ENCODE results near the gene ARL2.
"Not testable (repeated sequence)": the region's sequence is repeated elsewhere in the genome, so short reads cannot be mapped to it uniquely, and the experiment has no call there.

Gene ARL2

GRCh38 chr11:65019824-65020223 is 5.9 kb downstream of the ARL2 start:
- Mint-ChIP-seq H3K9me3 (no peaks in the 10 kb centered on the region), H3K27ac (no peak overlapping the region), H3K4me1 (ENCODE audit: low read depth) (peaks cover 29% of the 10 kb centered on the region), H3K4me3 (no peak overlapping the region), H3K27me3 (no peaks in the 10 kb centered on the region), H3K36me3 (ENCODE audit: low read depth) (peaks cover 70% of the 10 kb centered on the region)
- intact Hi-C loops (cut with micrococcal nuclease), result no loop called here

- no peak overlapping the region for H3K27ac Mint-ChIP-seq
- no peaks in the 10 kb centered on the region for H3K9me3 Mint-ChIP-seq
- H3K4me3 Mint-ChIP-seq, result no peak overlapping the region
- intact Hi-C loops (cut with micrococcal nuclease), result no loop called here
- H3K4me1 Mint-ChIP-seq (ENCODE audit: low read depth), result peaks cover 19% of the 10 kb centered on the region
- no peaks in the 10 kb centered on the region for H3K27me3 Mint-ChIP-seq
- H3K36me3 Mint-ChIP-seq (ENCODE audit: low read depth), result peaks cover 67% of the 10 kb centered on the region
Measured at GRCh38 chr11:65021003-65021402, 7.0 kb downstream of the ARL2 start.

GRCh38 chr11:65021509-65021908 is 7.5 kb downstream of the ARL2 start:
- Mint-ChIP-seq H3K9me3 (no peaks in the 10 kb centered on the region), H3K36me3 (ENCODE audit: low read depth) (peaks cover 62% of the 10 kb centered on the region), H3K27ac (no peak overlapping the region), H3K4me3 (no peak overlapping the region), H3K4me1 (ENCODE audit: low read depth) (peaks cover 14% of the 10 kb centered on the region), H3K27me3 (no peaks in the 10 kb centered on the region)
- intact Hi-C loops (cut with micrococcal nuclease), result no loop called here

- H3K27me3 Mint-ChIP-seq; intact Hi-C loops (cut with micrococcal nuclease); H3K27ac Mint-ChIP-seq; H3K9me3 Mint-ChIP-seq; H3K4me3 Mint-ChIP-seq: not testable (repeated sequence)
- Mint-ChIP-seq H3K36me3 (ENCODE audit: low read depth) (peaks cover 42% of the 10 kb centered on the region), H3K4me1 (ENCODE audit: low read depth) (peaks cover 21% of the 10 kb centered on the region)
Measured at GRCh38 chr11:65023502-65023901, 9.5 kb downstream of the ARL2 start.

GRCh38 chr11:65026810-65027209 is 12.8 kb downstream of the ARL2 start:
- no peaks in the 10 kb centered on the region for H3K27me3 Mint-ChIP-seq

GRCh38 chr11:65027213-65028067 is 13.5 kb downstream of the ARL2 start, which contains the start of gene SNX15:
Gene SNX15, plus strand, starts transcription at chr11:65027439. Its CDS starts 99 bp downstream, at chr11:65027538.
- intact Hi-C loops (cut with micrococcal nuclease), result loop anchor here (1.0 to 2.0 kb wide), 6 partner anchors 13 to 111 kb away; partner anchors contain the start of genes ARL2, ATG2A, CDCA5 and PPP2R5B
- H3K4me1 Mint-ChIP-seq (ENCODE audit: low read depth), result peaks cover 25% of the 10 kb centered on the region
- H3K9me3 Mint-ChIP-seq, result no peaks in the 10 kb centered on the region
- H3K36me3 Mint-ChIP-seq (ENCODE audit: low read depth), result peaks cover 30% of the 10 kb centered on the region
- peak within 1 kb of the TSS; percentile 75 for H3K4me3 Mint-ChIP-seq
- no peaks in the 10 kb centered on the region for H3K27me3 Mint-ChIP-seq
- H3K27ac Mint-ChIP-seq, result peak within 1 kb of the TSS; percentile 80

More at GRCh38 chr11:65026810-65027209, 12.8 kb downstream of the ARL2 start:
- Mint-ChIP-seq H3K4me3 (peak overlapping the region; percentile 75), H3K4me1 (ENCODE audit: low read depth) (peaks cover 25% of the 10 kb centered on the region), H3K9me3 (no peaks in the 10 kb centered on the region), H3K27ac (peak overlapping the region; percentile 80), H3K36me3 (ENCODE audit: low read depth) (peaks cover 30% of the 10 kb centered on the region)
- intact Hi-C loops (cut with micrococcal nuclease), result loop anchor here (1.0 to 2.0 kb wide), 6 partner anchors 13 to 110 kb away; partner anchors contain the start of genes ARL2, ATG2A, CDCA5 and PPP2R5B

GRCh38 chr11:65032216-65032615 is 18.3 kb downstream of the ARL2 start:
- Mint-ChIP-seq H3K27ac (no peak overlapping the region), H3K4me1 (ENCODE audit: low read depth) (peaks cover 21% of the 10 kb centered on the region), H3K36me3 (ENCODE audit: low read depth) (peaks cover 67% of the 10 kb centered on the region), H3K4me3 (no peak overlapping the region), H3K9me3 (no peaks in the 10 kb centered on the region), H3K27me3 (no peaks in the 10 kb centered on the region)
- intact Hi-C loops (cut with micrococcal nuclease), result no loop called here

GRCh38 chr11:65034423-65034822 is 20.5 kb downstream of the ARL2 start:
- intact Hi-C loops (cut with micrococcal nuclease), result no loop called here
- no peak overlapping the region for H3K4me3 Mint-ChIP-seq
- H3K36me3 Mint-ChIP-seq (ENCODE audit: low read depth), result peaks cover 78% of the 10 kb centered on the region
- no peaks in the 10 kb centered on the region for H3K9me3 Mint-ChIP-seq
- peaks cover 13% of the 10 kb centered on the region for H3K4me1 Mint-ChIP-seq (ENCODE audit: low read depth)
- H3K27me3 Mint-ChIP-seq, result no peaks in the 10 kb centered on the region
- no peak overlapping the region for H3K27ac Mint-ChIP-seq

- Mint-ChIP-seq H3K36me3 (ENCODE audit: low read depth) (peaks cover 86% of the 10 kb centered on the region), H3K9me3 (no peaks in the 10 kb centered on the region), H3K4me3 (no peak overlapping the region), H3K27ac (no peak overlapping the region), H3K4me1 (ENCODE audit: low read depth) (peaks cover 20% of the 10 kb centered on the region), H3K27me3 (peaks cover 1% of the 10 kb centered on the region)
- intact Hi-C loops (cut with micrococcal nuclease), result no loop called here
Measured at GRCh38 chr11:65035579-65035978, 21.6 kb downstream of the ARL2 start.

GRCh38 chr11:65036931-65037330 is 23.0 kb downstream of the ARL2 start:
- H3K9me3 Mint-ChIP-seq, result no peaks in the 10 kb centered on the region
- no peak overlapping the region for H3K27ac Mint-ChIP-seq
- intact Hi-C loops (cut with micrococcal nuclease), result no loop called here
- peaks cover 80% of the 10 kb centered on the region for H3K36me3 Mint-ChIP-seq (ENCODE audit: low read depth)
- H3K4me3 Mint-ChIP-seq, result no peak overlapping the region
- H3K27me3 Mint-ChIP-seq, result peaks cover 1% of the 10 kb centered on the region
- H3K4me1 Mint-ChIP-seq (ENCODE audit: low read depth), result peaks cover 18% of the 10 kb centered on the region

- no peaks in the 10 kb centered on the region for H3K9me3 Mint-ChIP-seq
- peak overlapping the region; percentile 94 for H3K27ac Mint-ChIP-seq
- peaks cover 1% of the 10 kb centered on the region for H3K27me3 Mint-ChIP-seq
- intact Hi-C loops (cut with micrococcal nuclease), result loop anchor here (1.0 to 5.0 kb wide), 2 partner anchors 13 to 42 kb away; partner anchors contain the start of genes CDCA5, SNX15 and ZFPL1
- H3K4me3 Mint-ChIP-seq, result peak overlapping the region; percentile 80
- H3K36me3 Mint-ChIP-seq (ENCODE audit: low read depth), result peaks cover 63% of the 10 kb centered on the region
- peaks cover 53% of the 10 kb centered on the region for H3K4me1 Mint-ChIP-seq (ENCODE audit: low read depth)
Measured at GRCh38 chr11:65040520-65040846, 26.5 kb downstream of the ARL2 start.

- peaks cover 59% of the 10 kb centered on the region for H3K4me1 Mint-ChIP-seq (ENCODE audit: low read depth)
- H3K4me3 Mint-ChIP-seq, result peak within 1 kb of the TSS; percentile 80
- peak within 1 kb of the TSS; percentile 94 for H3K27ac Mint-ChIP-seq
- H3K27me3 Mint-ChIP-seq, result peaks cover 1% of the 10 kb centered on the region
- intact Hi-C loops (cut with micrococcal nuclease), result loop anchor here (1.0 to 5.0 kb wide), 2 partner anchors 14 to 41 kb away; partner anchors contain the start of genes CDCA5, SNX15 and ZFPL1
- H3K36me3 Mint-ChIP-seq (ENCODE audit: low read depth), result peaks cover 63% of the 10 kb centered on the region
- H3K9me3 Mint-ChIP-seq, result no peaks in the 10 kb centered on the region
Measured at GRCh38 chr11:65040847-65041622, 27.1 kb downstream of the ARL2 start, which contains the start of gene SAC3D1. Gene SAC3D1, plus strand, starts transcription at chr11:65041210. Its CDS starts 83 bp downstream, at chr11:65041293.

GRCh38 chr11:65042891-65043290 is 28.9 kb downstream of the ARL2 start:
- intact Hi-C loops (cut with micrococcal nuclease), result loop anchor here (5.0 kb wide), 1 partner anchor 39 kb away; the partner anchor contains the start of genes CDCA5 and ZFPL1
- Mint-ChIP-seq H3K9me3 (no peaks in the 10 kb centered on the region), H3K27ac (peak overlapping the region; percentile 74), H3K36me3 (ENCODE audit: low read depth) (peaks cover 47% of the 10 kb centered on the region), H3K4me3 (peak overlapping the region; percentile 80), H3K4me1 (ENCODE audit: low read depth) (peaks cover 77% of the 10 kb centered on the region), H3K27me3 (peaks cover 9% of the 10 kb centered on the region)

Data from dendritic cell treated with granulocyte-macrophage colony-stimulating factor and Interleukin-4, amounts not matched to agents 40 ng/mL and 50 ng/mL, for 4 days (primary cell).